Endothelial cell of umbilical vein (primary cell): ENCODE measurements around the gene GALNT13. TPM values are rescaled to one million over a fixed set of nuclear protein-coding genes. Genes with fewer than 3 reads are reported as not detected.

Source experiments
- BruUV-seq: library from RNA; stranded (reverse); fragments of 400-500 nt; replicated peaks from 2 replicates; lab custom pipeline; 2021; lab: Mats Ljungman, UMichigan
- CTCF ChIA-PET: fragments of 300-600, 350-600 bp; sonication (Branson Sonifier 250); formaldehyde crosslinking; loops from one replicate; lab custom pipeline; 2021; ENCODE audit warnings: antibody characterized with exemption, inconsistent platforms; lab: Charles Lee
- POLR2A ChIA-PET: fragments of 300-600, 350-600 bp; sonication (Branson Sonifier 250); formaldehyde crosslinking; loops from one replicate; lab custom pipeline; 2021; ENCODE audit warnings: antibody characterized with exemption, inconsistent platforms; lab: Charles Lee
- DNase-seq: peaks from one replicate; pipeline ENCODE4 v3.0.0-alpha.2; 2011; ENCODE audit warnings: low read depth, low spot score
- FAIRE-seq: peaks from 2 replicates; lab custom pipeline; 2011; peaks lifted over from hg19 to GRCh38; lab: Jason Lieb, UNC
- H2AFZ ChIP-seq: 2 replicates; pipeline ENCODE4 v1.6.0; 2012; ENCODE audit warnings: low read depth, low read length, control low read depth, inconsistent platforms
- H3K27ac ChIP-seq: 2 replicates; pipeline ENCODE4 v1.5.1; 2011; ENCODE audit warnings: low read depth, mild to moderate bottlenecking, control low read depth, low read length, moderate library complexity; ENCODE audit not compliant: insufficient read depth
- H3K27me3 ChIP-seq, 2 experiments: 2 replicates each; pipeline versions ENCODE4 v1.6.0 to v1.6.1; 2011; ENCODE audit warnings: low read length in 2 of 2, mixed read lengths in 1 of 2; ENCODE audit not compliant: control insufficient read depth in 2 of 2, insufficient read depth in 2 of 2
- H3K36me3 ChIP-seq, 2 experiments: 2 replicates in 1 of 2; 3 replicates in 1 of 2; pipeline ENCODE4 v1.5.1; 2011; ENCODE audit warnings: low read length in 2 of 2, mild to moderate bottlenecking in 1 of 2, moderate library complexity in 1 of 2; ENCODE audit not compliant: control insufficient read depth in 2 of 2, insufficient read depth in 2 of 2; ENCODE audit errors: extremely low read depth in 1 of 2
- H3K4me1 ChIP-seq: 3 replicates; pipeline ENCODE4 v1.5.1; 2011; ENCODE audit warnings: mild to moderate bottlenecking, low read length; ENCODE audit not compliant: control insufficient read depth, insufficient read depth; ENCODE audit errors: extremely low read depth
- H3K4me2 ChIP-seq: 2 replicates; pipeline ENCODE4 v1.6.1; 2011; ENCODE audit warnings: low read length, control low read depth, mixed read lengths; ENCODE audit not compliant: insufficient read depth
- H3K4me3 ChIP-seq, 3 experiments: fragments of 200-600 bp in 1 of 3; sonication (generic), shearing (Covaris generic) in 1 of 3; replicated peaks in 1 of 3; 2 replicates each; pipeline ENCODE4 v1.5.1; 2011 to 2016; ENCODE audit warnings: control low read depth in 3 of 3, low read length in 3 of 3, mild to moderate bottlenecking in 2 of 3, inconsistent platforms in 1 of 3, low read depth in 1 of 3, moderate library complexity in 1 of 3; ENCODE audit not compliant: insufficient read depth in 1 of 3
- H3K79me2 ChIP-seq: 2 replicates; pipeline ENCODE4 v1.6.0; 2012; ENCODE audit warnings: low read length, inconsistent platforms; ENCODE audit not compliant: control insufficient read depth, insufficient read depth
- H3K9ac ChIP-seq: replicated peaks from 2 replicates; pipeline ENCODE3; 2011; ENCODE audit warnings: low read length, control low read depth; ENCODE audit not compliant: insufficient read depth; ENCODE audit errors: extremely low read depth
- H3K9me1 ChIP-seq: replicated peaks from 3 replicates; pipeline ENCODE4 v1.6.0; 2011; ENCODE audit warnings: mild to moderate bottlenecking, low read length; ENCODE audit not compliant: control insufficient read depth, insufficient read depth; ENCODE audit errors: extremely low read depth
- H3K9me3 ChIP-seq: replicated peaks from 2 replicates; pipeline ENCODE4 v1.5.1; 2012; ENCODE audit warnings: low read length, inconsistent platforms; ENCODE audit not compliant: control insufficient read depth, insufficient read depth
- H4K20me1 ChIP-seq: replicated peaks from 2 replicates; pipeline ENCODE3; 2011; ENCODE audit warnings: mild to moderate bottlenecking, low read length; ENCODE audit not compliant: control insufficient read depth, insufficient read depth; ENCODE audit errors: extremely low read depth
- CTCF ChIP-seq, 2 donors: IDR thresholded peaks; 1 replicate in 1 of 2; 2 replicates in 1 of 2; pipeline ENCODE4 v1.5.1; 2011; ENCODE audit warnings: low read length in 2 of 2, mild to moderate bottlenecking in 2 of 2, moderate library complexity in 2 of 2, control low read depth in 1 of 2, inconsistent platforms in 1 of 2, low read depth in 1 of 2; ENCODE audit not compliant: insufficient read depth in 1 of 2; ENCODE audit errors: extremely low read depth in 1 of 2
- EZH2 ChIP-seq: IDR thresholded peaks from 2 replicates; pipeline ENCODE4 v1.6.1; 2012; ENCODE audit warnings: borderline replicate concordance, low read depth, mild to moderate bottlenecking, moderate library complexity, low read length, inconsistent platforms; ENCODE audit not compliant: severe bottlenecking
- FOS ChIP-seq: IDR thresholded peaks from 2 replicates; pipeline ENCODE4 v1.6.1; 2011; ENCODE audit warnings: mild to moderate bottlenecking, low read length, moderate library complexity, borderline replicate concordance; ENCODE audit not compliant: insufficient read depth
- GATA2 ChIP-seq: IDR thresholded peaks from 2 replicates; pipeline ENCODE4 v1.7.0; 2011; ENCODE audit warnings: low read depth, mild to moderate bottlenecking, moderate library complexity, mixed read lengths, low read length; ENCODE audit not compliant: insufficient read length, insufficient read depth
- JUN ChIP-seq: IDR thresholded peaks from 2 replicates; pipeline ENCODE4 v1.6.1; 2011; ENCODE audit warnings: borderline replicate concordance, low read depth; ENCODE audit not compliant: insufficient read length, insufficient read depth
- MAX ChIP-seq: IDR thresholded peaks from 2 replicates; pipeline ENCODE4 v1.6.1; 2011; ENCODE audit not compliant: insufficient read depth, insufficient read length
- MYC ChIP-seq: IDR thresholded peaks from one replicate; pipeline ENCODE4 v1.6.1; 2011; ENCODE audit warnings: mild to moderate bottlenecking, low read depth, low read length
- POLR2A ChIP-seq: IDR thresholded peaks from 2 replicates; pipeline ENCODE4 v1.6.1; 2012; ENCODE audit warnings: low read depth, mild to moderate bottlenecking, control low read depth, low read length
- POLR2AphosphoS5 ChIP-seq: IDR thresholded peaks from 2 replicates; pipeline ENCODE4 v1.6.1; 2012; ENCODE audit warnings: low read depth, mild to moderate bottlenecking, control low read depth, low read length, moderate library complexity; ENCODE audit not compliant: insufficient read depth
- dilution Hi-C: fragments of 300-500 bp; cut with MboI; formaldehyde crosslinking; loops from one replicate; pipeline ENCODE4 v1.15.0; 2019; ENCODE audit warnings: low sequenced_read_pairs; ENCODE audit not compliant: extremely low pct_ligation_motif_present
- intact Hi-C: fragments of 100-400 bp; cut with micrococcal nuclease; formaldehyde crosslinking; loops from one replicate; pipeline ENCODE4 v1.10.0; 2022
- polyA plus RNA-seq, 4 experiments: library from polyadenylated mRNA; depleted of rRNA in 3 of 4; stranded (reverse) in 3 of 4; unstranded in 1 of 4; fragments of >200 nt; gene quantifications; 2 replicates each; pipeline versions ENCODE4 v1.2.1 to v1.2.3, GENCODE V29; 2011 to 2012; ENCODE audit warnings: missing spikeins in 1 of 4
- total RNA-seq: library from RNA; stranded (reverse); gene quantifications from 2 replicates; pipeline ENCODE4 v1.2.3, GENCODE V29; 2021

Gene GALNT13
- total and polyA plus RNA-seq, 2 donors (not counting 3 experiments of a cell fraction or from before 2014, with no cell fraction given) = 0.06 TPM; not detected in 1

GRCh38 chr2:154264024-154264423 is 392.3 kb downstream of the GALNT13 start:
- no peaks in the 10 kb centered on the region for H3K9me3 ChIP-seq
- no peaks in the 10 kb centered on the region for H3K79me2 ChIP-seq
- H3K36me3 ChIP-seq = no peaks in the 10 kb centered on the region
- DNase-seq = no peak
- no peaks in the 10 kb centered on the region for H3K9me1 ChIP-seq
- intact Hi-C loops = no loop called here
- dilution Hi-C loops = no loop called here
- no TSS peak for BruUV-seq
- FAIRE-seq = no peak
- no peaks in the 10 kb centered on the region for H4K20me1 ChIP-seq
- TF ChIP-seq POLR2A (no peak), CTCF (IDR thresholded peaks at IDR 0.05; ENCODE audit: extremely low read depth in 1 of 2, insufficient read depth in 1 of 2, low read depth in 1 of 2, low read length in 2 of 2) (no peak), POLR2AphosphoS5 (no peak), MAX (no peak), MYC (no peak), EZH2 (no peak), FOS (no peak), GATA2 (no peak), JUN (no peak)
- H3K9ac ChIP-seq = no peak overlapping the region
- no peaks in the 10 kb centered on the region for H3K4me1 ChIP-seq
- ChIA-PET POLR2A (no interaction called here), CTCF (no interaction called here)
- H3K4me2 ChIP-seq = no peak overlapping the region
- H3K27me3 ChIP-seq = no peaks in the 10 kb centered on the region
- no peak overlapping the region for H2AFZ ChIP-seq
- H3K4me3 ChIP-seq = no peak overlapping the region
- H3K27ac ChIP-seq = no peak overlapping the region
